Trophoblast cell (in vitro differentiated cells and primary cell): ENCODE data around the gene RAF1.
"Not testable (repeated sequence)": the region's sequence is repeated elsewhere in the genome, so short reads cannot be mapped to it uniquely, and the experiment has no call there.

Experiments used
- DNase-seq, 2 donors: peaks; one replicate each; pipeline ENCODE4 v3.0.0-alpha.2; 2016
- H2AFZ ChIP-seq: 2 replicates; pipeline ENCODE4 v1.6.1; 2013; ENCODE audit warnings: low read length, moderate library complexity, mild to moderate bottlenecking; ENCODE audit not compliant: insufficient read depth, poor library complexity
- H2AK5ac ChIP-seq: 2 replicates; pipeline ENCODE4 v1.6.1; 2013; ENCODE audit warnings: mild to moderate bottlenecking, low read length
- H2BK120ac ChIP-seq: 2 replicates; pipeline ENCODE4 v1.6.1; 2013; ENCODE audit warnings: low read length, mild to moderate bottlenecking, moderate library complexity; ENCODE audit not compliant: insufficient read depth, poor library complexity
- H2BK12ac ChIP-seq: 2 replicates; pipeline ENCODE4 v1.6.1; 2013; ENCODE audit warnings: mild to moderate bottlenecking, low read length, moderate library complexity
- H2BK5ac ChIP-seq: 2 replicates; pipeline ENCODE4 v1.6.1; 2013; ENCODE audit warnings: low read length, low read depth, moderate library complexity, mild to moderate bottlenecking; ENCODE audit not compliant: poor library complexity
- H3K14ac ChIP-seq: 2 replicates; pipeline ENCODE4 v1.6.1; 2013; ENCODE audit warnings: mild to moderate bottlenecking, low read length
- H3K18ac ChIP-seq: 2 replicates; pipeline ENCODE4 v1.6.1; 2013; ENCODE audit warnings: mild to moderate bottlenecking, low read length
- H3K23ac ChIP-seq: 2 replicates; pipeline ENCODE4 v1.6.1; 2013; ENCODE audit warnings: low read length
- H3K27ac ChIP-seq: 2 replicates; pipeline ENCODE4 v1.5.1; 2013; ENCODE audit warnings: low read depth, mild to moderate bottlenecking, inconsistent platforms, low read length, moderate library complexity
- H3K27me3 ChIP-seq: 2 replicates; pipeline ENCODE4 v1.6.1; 2013; ENCODE audit warnings: inconsistent platforms, mild to moderate bottlenecking, low read length, moderate library complexity; ENCODE audit not compliant: insufficient read depth
- H3K36me3 ChIP-seq, 2 experiments: 1 replicate in 1 of 2; 2 replicates in 1 of 2; pipeline ENCODE4 v1.6.1; 2013; ENCODE audit warnings: low read length in 2 of 2, mild to moderate bottlenecking in 2 of 2, moderate library complexity in 1 of 2; ENCODE audit not compliant: insufficient read depth in 2 of 2, control insufficient read depth in 1 of 2
- H3K4ac ChIP-seq: 2 replicates; pipeline ENCODE4 v1.6.1; 2013; ENCODE audit warnings: low read depth, mild to moderate bottlenecking, low read length, moderate library complexity
- H3K4me1 ChIP-seq, 2 experiments: 1 replicate in 1 of 2; 2 replicates in 1 of 2; pipeline ENCODE4 v1.6.1; 2013; ENCODE audit warnings: low read length in 2 of 2, mild to moderate bottlenecking in 2 of 2, moderate library complexity in 1 of 2; ENCODE audit not compliant: insufficient read depth in 2 of 2, control insufficient read depth in 1 of 2
- H3K4me2 ChIP-seq: 2 replicates; pipeline ENCODE4 v1.6.1; 2013; ENCODE audit warnings: inconsistent platforms, mild to moderate bottlenecking, low read length, moderate library complexity
- H3K4me3 ChIP-seq: 2 replicates; pipeline ENCODE4 v1.5.1; 2013; ENCODE audit warnings: mild to moderate bottlenecking, low read depth, low read length, inconsistent platforms
- H3K79me1 ChIP-seq: one replicate; pipeline ENCODE4 v1.6.1; 2013; ENCODE audit warnings: low read length
- H3K79me2 ChIP-seq: 2 replicates; pipeline ENCODE4 v1.6.1; 2013; ENCODE audit warnings: low read length, mild to moderate bottlenecking; ENCODE audit not compliant: control insufficient read depth, insufficient read depth, poor library complexity
- H3K9ac ChIP-seq: 2 replicates; pipeline ENCODE4 v1.6.1; 2013; ENCODE audit warnings: mild to moderate bottlenecking, low read length
- H3K9me3 ChIP-seq: 2 replicates; pipeline ENCODE4 v1.6.1; 2013; ENCODE audit warnings: low read depth, mild to moderate bottlenecking, control low read depth, inconsistent platforms, low read length; ENCODE audit not compliant: insufficient read depth
- H4K12ac ChIP-seq: 2 replicates; pipeline ENCODE4 v1.6.1; 2013; ENCODE audit warnings: low read depth, mild to moderate bottlenecking, low read length, moderate library complexity
- H4K8ac ChIP-seq: 2 replicates; pipeline ENCODE4 v1.6.1; 2013; ENCODE audit warnings: low read depth, mild to moderate bottlenecking, low read length, moderate library complexity
- H4K91ac ChIP-seq: one replicate; pipeline ENCODE4 v1.6.1; 2013; ENCODE audit warnings: low read depth, mild to moderate bottlenecking, low read length, moderate library complexity
- WGBS: extraction: QIAGEN DNeasy Blood & Tissue Kit; methylation state at CpG from one replicate; pipeline ENCODE4 v1.1.7; 2013; ENCODE audit warnings: missing lambda C conversion rate; ENCODE audit not compliant: insufficient read length, insufficient coverage; ENCODE audit errors: extremely low coverage; 5-methylcytosine and 5-hydroxymethylcytosine counted together

RAF1 gene

GRCh38 chr3:12677616-12678015, 13.7 kb upstream of the RAF1 start:
- H4K8ac ChIP-seq: no peak overlapping the region
- H3K18ac ChIP-seq: no peak overlapping the region
- no peak overlapping the region for H3K4me3 ChIP-seq
- H4K12ac ChIP-seq: no peak overlapping the region
- no peak overlapping the region for H2AFZ ChIP-seq
- H3K79me2 ChIP-seq: no peaks in the 10 kb centered on the region
- no peak overlapping the region for H3K23ac ChIP-seq
- no peak overlapping the region for H3K9ac ChIP-seq
- peak overlapping the region; percentile 91 for H2AK5ac ChIP-seq
- DNase-seq: no peak
- no peaks in the 10 kb centered on the region for H3K27me3 ChIP-seq
- no peaks in the 10 kb centered on the region for H3K36me3 ChIP-seq
- no peak overlapping the region for H3K14ac ChIP-seq
- no peak overlapping the region for H2BK120ac ChIP-seq
- no peak overlapping the region for H4K91ac ChIP-seq
- no peak overlapping the region for H3K4ac ChIP-seq
- H3K9me3 ChIP-seq: no peaks in the 10 kb centered on the region
- peak overlapping the region; percentile 2 for H2BK12ac ChIP-seq
- no peaks in the 10 kb centered on the region for H3K79me1 ChIP-seq
- no CpG with 5 or more reads among the region's 6 CpGs for WGBS
- H3K4me1 ChIP-seq: peaks cover 0 to 2% of the 10 kb centered on the region in 2 experiments
- H2BK5ac ChIP-seq: no peak overlapping the region
- no peak overlapping the region for H3K27ac ChIP-seq
- H3K4me2 ChIP-seq: no peak overlapping the region

- H3K4me2 ChIP-seq: no peak overlapping the region
- no peaks in the 10 kb centered on the region for H3K79me2 ChIP-seq
- H2BK12ac ChIP-seq: peak overlapping the region; percentile 6
- H3K27me3 ChIP-seq: no peaks in the 10 kb centered on the region
- peak overlapping the region; percentile 29 for H4K91ac ChIP-seq
- WGBS: no CpG with 5 or more reads among the region's 9 CpGs
- H3K36me3 ChIP-seq: no peaks in the 10 kb centered on the region
- H3K27ac ChIP-seq: no peak overlapping the region
- peak overlapping the region; percentile 49 for H2BK120ac ChIP-seq
- no peak overlapping the region for H3K4ac ChIP-seq
- peak overlapping the region; percentile 84 for H2AK5ac ChIP-seq
- H3K23ac ChIP-seq: no peak overlapping the region
- no peak overlapping the region for H3K14ac ChIP-seq
- H3K18ac ChIP-seq: no peak overlapping the region
- no peak overlapping the region for H4K12ac ChIP-seq
- DNase-seq: no peak
- peak overlapping the region; percentile 56 for H4K8ac ChIP-seq
- H2AFZ ChIP-seq: no peak overlapping the region
- H3K79me1 ChIP-seq: no peaks in the 10 kb centered on the region
- H3K4me3 ChIP-seq: no peak overlapping the region
- no peak overlapping the region for H2BK5ac ChIP-seq
- no peak overlapping the region for H3K9ac ChIP-seq
- no peaks in the 10 kb centered on the region for H3K9me3 ChIP-seq
- H3K4me1 ChIP-seq: peaks cover 0 to 2% of the 10 kb centered on the region in 2 experiments
Measured at GRCh38 chr3:12675115-12675810, 11.3 kb upstream of the RAF1 start.

GRCh38 chr3:12673956-12674736, 10.2 kb upstream of the RAF1 start:
- H3K23ac ChIP-seq, DNase-seq, H2BK120ac ChIP-seq, H3K18ac ChIP-seq, H3K79me1 ChIP-seq, H3K4me1 ChIP-seq, H4K12ac ChIP-seq, H4K8ac ChIP-seq, H3K14ac ChIP-seq, H3K27me3 ChIP-seq, H3K9me3 ChIP-seq, H3K27ac ChIP-seq, H3K4me3 ChIP-seq, H3K4me2 ChIP-seq, H3K79me2 ChIP-seq, H2AFZ ChIP-seq, H3K4ac ChIP-seq, H2BK5ac ChIP-seq, H2BK12ac ChIP-seq, H3K36me3 ChIP-seq, H4K91ac ChIP-seq, H2AK5ac ChIP-seq, H3K9ac ChIP-seq: not testable (repeated sequence)
- no CpG with 5 or more reads among the region's 10 CpGs for WGBS

GRCh38 chr3:12671120-12671450, 7.2 kb upstream of the RAF1 start:
- Histone ChIP-seq H3K9me3 (no peaks in the 10 kb centered on the region), H3K79me1 (no peaks in the 10 kb centered on the region), H2BK120ac (no peak overlapping the region), H2BK12ac (no peak overlapping the region), H4K12ac (no peak overlapping the region), H2AK5ac (no peak overlapping the region), H2BK5ac (no peak overlapping the region), H3K9ac (no peak overlapping the region), H2AFZ (no peak overlapping the region), H3K36me3 (no peaks in the 10 kb centered on the region), H3K4ac (no peak overlapping the region), H3K4me3 (no peak overlapping the region), H3K27ac (no peak overlapping the region), H3K4me2 (no peak overlapping the region), H3K14ac (no peak overlapping the region), H4K91ac (no peak overlapping the region), H3K18ac (no peak overlapping the region), H3K79me2 (no peaks in the 10 kb centered on the region), H3K23ac (no peak overlapping the region), H4K8ac (no peak overlapping the region), H3K4me1 (no peaks in the 10 kb centered on the region), H3K27me3 (no peaks in the 10 kb centered on the region)
- no CpG with 5 or more reads among the region's 3 CpGs for WGBS
- DNase-seq: no peak
